K562 (cell line): ENCODE measurements around the gene CCDC88C. TPM values are rescaled to one million over a fixed set of nuclear protein-coding genes. Genes with fewer than 3 reads are reported as not detected.

Experiments
- DLX4 ChIP-seq: fragments of 250-450 bp; sonication (Bioruptor Pico); IDR thresholded peaks from 2 replicates; pipeline ENCODE4 v1.6.1; 2021; ENCODE audit warnings: mild to moderate bottlenecking
- NFYB ChIP-seq: IDR thresholded peaks from 2 replicates; pipeline ENCODE4 v1.6.1; 2011; ENCODE audit warnings: mild to moderate bottlenecking, moderate library complexity; ENCODE audit not compliant: insufficient read length; ENCODE audit errors: extremely low read depth
- PCBP1 ChIP-seq: fragments of 200-400 bp; formaldehyde crosslinking; IDR thresholded peaks from 2 replicates; pipeline ENCODE4 v1.6.1; 2018; ENCODE audit warnings: mild to moderate bottlenecking, low read depth, low read length; ENCODE audit not compliant: poor library complexity, severe bottlenecking
- POLR2B ChIP-seq: fragments of 450-650 bp; IDR thresholded peaks from 2 replicates; pipeline ENCODE4 v1.6.1; 2018; ENCODE audit warnings: low read depth; ENCODE audit not compliant: partially characterized antibody
- RNF219 ChIP-seq: fragments of 250-450 bp; sonication (Bioruptor Pico); IDR thresholded peaks from 2 replicates; pipeline ENCODE4 v1.5.0; 2022; ENCODE audit warnings: mild to moderate bottlenecking
- TEAD2 ChIP-seq: fragments of 450-650 bp; IDR thresholded peaks from 2 replicates; pipeline ENCODE4 v1.6.1; 2016; ENCODE audit warnings: missing genetic modification characterization, control low read depth, missing compliant biosample characterization
- ZKSCAN1 ChIP-seq: fragments of 150-350 bp; IDR thresholded peaks from 2 replicates; pipeline ENCODE4 v1.6.1; 2016; ENCODE audit warnings: low read depth, low read length
- ZMIZ1 ChIP-seq, 2 experiments: fragments of 150-350 bp in 1 of 2; IDR thresholded peaks; 2 replicates each; pipeline ENCODE4 v1.6.1; 2012 to 2016; ENCODE audit warnings: low read depth in 2 of 2, low read length in 2 of 2, mild to moderate bottlenecking in 1 of 2, moderate library complexity in 1 of 2
- ZNF133 ChIP-seq: fragments of 250-450 bp; sonication (Bioruptor Pico); IDR thresholded peaks from 2 replicates; pipeline ENCODE4 v1.4.0; 2020; ENCODE audit warnings: mild to moderate bottlenecking
- polyA plus RNA-seq, 8 experiments: library from polyadenylated mRNA; depleted of rRNA in 4 of 8; stranded (reverse) in 5 of 8; unstranded in 3 of 8; fragments of >200 nt; fragmentation: Nextera tagmentation in 2 of 8; fragmentation: Illumina TruSeq in 1 of 8; extraction: Ambion mirVana in 2 of 8; extraction: Trizol in 1 of 8; gene quantifications; 2 replicates each; pipeline versions ENCODE4 v1.2.1 to v1.2.3, GENCODE V29; 2011 to 2014; ENCODE audit warnings: inconsistent platforms in 1 of 8, missing spikeins in 1 of 8
- total RNA-seq, 7 experiments: library from RNA; depleted of rRNA in 6 of 7; stranded (reverse); fragments of >200 nt in 6 of 7; fragmentation: Illumina TruSeq in 2 of 7; extraction: Trizol in 2 of 7; gene quantifications; 2 replicates each; pipeline versions ENCODE4 v1.2.1 to v1.2.3, GENCODE V29; 2011 to 2021; ENCODE audit warnings: low replicate concordance in 1 of 7

CCDC88C gene
- total and polyA plus RNA-seq, 9 of the 15 experiments (the other 6 are each of a cell fraction or from before 2014, with no cell fraction given) = 0.62 to 22.5 (median 10.7) TPM

GRCh38 chr14:91303924-91304229, 113.7 kb downstream of the CCDC88C start (continued):
- TF ChIP-seq NFYB = no peak
- TF ChIP-seq ZMIZ1 (IDR thresholded peaks at IDR 0.05; ENCODE audit: low read depth in 2 of 2, low read length in 2 of 2) = no peak
- TF ChIP-seq TEAD2 = no peak
- no peak for TF ChIP-seq PCBP1
- no peak for TF ChIP-seq POLR2B
- no peak for TF ChIP-seq RNF219
- TF ChIP-seq DLX4 (CRISPR knock-in tag) = no peak
- no peak for TF ChIP-seq ZKSCAN1
- no peak for TF ChIP-seq ZNF133 (CRISPR knock-in tag)
- TF ChIP-seq, all 486 proteins: peak for 0
